A549 (cell line): Measurements from ENCODE around the gene CRADD. TPM values are rescaled to one million over a fixed set of nuclear protein-coding genes. Genes with fewer than 3 reads are reported as not detected.

Experiments used
- ATAC-seq, 2 experiments: fragments of 200-7000 bp in 1 of 2; fragments of >200 bp in 1 of 2; cut with Nextera tagmentation in 1 of 2; cut with Tn5 transposase in 1 of 2; 3 replicates each; pipeline versions ENCODE4 v1.8.0 to v1.9.1; 2018 to 2020; ENCODE audit warnings: mild to moderate bottlenecking in 1 of 2, moderate library complexity in 1 of 2
- CTCF ChIA-PET: fragments of 300-600 bp; sonication (Branson Sonifier 250); formaldehyde crosslinking; extraction: SDS; loops from one replicate; lab custom pipeline; 2021; ENCODE audit warnings: antibody characterized with exemption, inconsistent platforms; lab: Yijun Ruan, JAX
- POLR2A ChIA-PET: fragments of 350-600 bp; formaldehyde crosslinking; extraction: SDS; loops from one replicate; lab custom pipeline; 2021; ENCODE audit warnings: antibody characterized with exemption, inconsistent platforms; lab: Yijun Ruan, JAX
- DNase-seq, 2 experiments: peaks; one replicate each; pipeline versions ENCODE4 v3.0.0 to v3.0.0-alpha.2; 2011 to 2016; ENCODE audit warnings: low read depth in 1 of 2, low spot score in 1 of 2
- FAIRE-seq: peaks from 2 replicates; lab custom pipeline; 2011; peaks lifted over from hg19 to GRCh38; lab: Jason Lieb, UNC
- H3K27ac ChIP-seq, 2 experiments: fragments of >200 bp; sonication (Bioruptor Twin); formaldehyde crosslinking; 3 replicates each; pipeline ENCODE4 v1.5.1; 2016 to 2017
- H3K4me1 ChIP-seq: fragments of >200 bp; sonication (Bioruptor Twin); formaldehyde crosslinking; 3 replicates; pipeline ENCODE4 v1.6.1; 2016
- H3K4me2 ChIP-seq: fragments of >200 bp; sonication (Bioruptor Twin); formaldehyde crosslinking; 3 replicates; pipeline ENCODE4 v1.6.1; 2016
- H3K4me3 ChIP-seq: fragments of >200 bp; sonication (Bioruptor Twin); formaldehyde crosslinking; 3 replicates; pipeline ENCODE4 v1.5.1; 2016
- H3K9me3 ChIP-seq: fragments of >200 bp; sonication (Bioruptor Twin); formaldehyde crosslinking; 3 replicates; pipeline ENCODE4 v1.6.1; 2016
- CBX8 ChIP-seq: fragments of 200-600 bp; sonication (generic); IDR thresholded peaks from 2 replicates; pipeline ENCODE4 v1.6.1; 2016
- CHD4 ChIP-seq: fragments of 200-600 bp; sonication (generic); IDR thresholded peaks from 2 replicates; pipeline ENCODE4 v1.6.1; 2016; ENCODE audit warnings: antibody characterized with exemption, mild to moderate bottlenecking, borderline replicate concordance
- EHF ChIP-seq: fragments of 250-450 bp; sonication (Bioruptor Pico); IDR thresholded peaks from 2 replicates; pipeline ENCODE4 v1.5.0; 2020; ENCODE audit warnings: mild to moderate bottlenecking
- EHMT2 ChIP-seq: fragments of 200-600 bp; sonication (generic); IDR thresholded peaks from 2 replicates; pipeline ENCODE4 v1.6.1; 2016; ENCODE audit warnings: antibody characterized with exemption, low read depth, mild to moderate bottlenecking, moderate library complexity
- ELK1 ChIP-seq: fragments of 150-350 bp; IDR thresholded peaks from 2 replicates; pipeline ENCODE4 v1.6.1; 2014; ENCODE audit warnings: low read depth, mild to moderate bottlenecking, low read length
- EP300 ChIP-seq, 2 experiments: fragments of >200 bp; sonication (Bioruptor Twin); formaldehyde crosslinking; IDR thresholded peaks; 2 replicates in 1 of 2; 3 replicates in 1 of 2; pipeline ENCODE4 v1.6.1; 2016 to 2017
- ESRRA ChIP-seq: fragments of 150-350 bp; IDR thresholded peaks from 2 replicates; pipeline ENCODE4 v1.6.1; 2014; ENCODE audit warnings: mild to moderate bottlenecking, low read length, borderline replicate concordance
- GATA3 ChIP-seq: IDR thresholded peaks from 2 replicates; pipeline ENCODE4 v1.6.1; 2012; ENCODE audit warnings: borderline replicate concordance
- HES2 ChIP-seq: fragments of >200 bp; sonication (Bioruptor Twin); formaldehyde crosslinking; IDR thresholded peaks from 2 replicates; pipeline ENCODE4 v1.6.1; 2016
- HEYL ChIP-seq: fragments of 250-450 bp; sonication (Bioruptor Pico); IDR thresholded peaks from 2 replicates; pipeline ENCODE4 v1.8.0; 2021; ENCODE audit warnings: mild to moderate bottlenecking, moderate library complexity
- HMGXB4 ChIP-seq: fragments of 250-450 bp; sonication (Bioruptor Pico); IDR thresholded peaks from 2 replicates; pipeline ENCODE4 v1.5.0; 2021; ENCODE audit warnings: mild to moderate bottlenecking, moderate library complexity, borderline replicate concordance
- HOXA7 ChIP-seq: fragments of 250-450 bp; sonication (Bioruptor Pico); IDR thresholded peaks from 2 replicates; pipeline ENCODE4 v1.5.0; 2020; ENCODE audit warnings: mild to moderate bottlenecking, moderate library complexity
- HOXB13 ChIP-seq: fragments of 250-450 bp; sonication (Bioruptor Pico); IDR thresholded peaks from 2 replicates; pipeline ENCODE4 v1.5.0; 2020; ENCODE audit warnings: low read depth, mild to moderate bottlenecking, moderate library complexity
- JUN ChIP-seq, 2 experiments: fragments of >200 bp; sonication (Bioruptor Twin); formaldehyde crosslinking; IDR thresholded peaks; 2 replicates in 1 of 2; 3 replicates in 1 of 2; pipeline ENCODE4 v1.6.1; 2016 to 2017
- KDM1A ChIP-seq: fragments of 200-600 bp; sonication (generic); IDR thresholded peaks from 2 replicates; pipeline ENCODE4 v1.6.1; 2016; ENCODE audit warnings: low read depth, mild to moderate bottlenecking
- MAX ChIP-seq: IDR thresholded peaks from 2 replicates; pipeline ENCODE4 v1.6.1; 2012
- NFE2L2 ChIP-seq: fragments of 150-350 bp; conservative IDR thresholded peaks from 2 replicates; pipeline ENCODE4 v1.6.1; 2014; ENCODE audit warnings: low read length
- PHF8 ChIP-seq: fragments of 200-600 bp; sonication (generic); IDR thresholded peaks from 2 replicates; pipeline ENCODE4 v1.6.1; 2016; ENCODE audit warnings: low read depth, mild to moderate bottlenecking, antibody characterized with exemption, moderate library complexity, borderline replicate concordance
- POLR2A ChIP-seq: IDR thresholded peaks from 2 replicates; pipeline ENCODE4 v1.6.1; 2012; ENCODE audit warnings: mild to moderate bottlenecking, low read length
- POLR2AphosphoS2 ChIP-seq: conservative IDR thresholded peaks from 2 replicates; pipeline ENCODE4 v1.6.1; 2012; ENCODE audit warnings: low read length, improper control_type of control experiment, inconsistent platforms
- RAD21 ChIP-seq, 2 experiments: fragments of >200 bp in 1 of 2; sonication (Bioruptor Twin) in 1 of 2; formaldehyde crosslinking in 1 of 2; IDR thresholded peaks in 1 of 2; conservative IDR thresholded peaks in 1 of 2; 2 replicates in 1 of 2; 3 replicates in 1 of 2; pipeline ENCODE4 v1.6.1; 2012 to 2018; ENCODE audit warnings: inconsistent platforms in 1 of 2
- REST ChIP-seq: fragments of 200-600 bp; sonication (generic); IDR thresholded peaks from 2 replicates; pipeline ENCODE4 v1.6.1; 2016; ENCODE audit warnings: antibody characterized with exemption, mild to moderate bottlenecking, moderate library complexity
- RNF2 ChIP-seq: fragments of 200-600 bp; sonication (generic); IDR thresholded peaks from 2 replicates; pipeline ENCODE4 v1.6.1; 2016; ENCODE audit warnings: low read depth, mild to moderate bottlenecking, antibody characterized with exemption, moderate library complexity, borderline replicate concordance
- SMC3 ChIP-seq: fragments of >200 bp; sonication (Bioruptor Twin); formaldehyde crosslinking; IDR thresholded peaks from 3 replicates; pipeline ENCODE4 v1.6.1; 2018; ENCODE audit warnings: inconsistent platforms
- SREBF2 ChIP-seq: fragments of 450-650 bp; IDR thresholded peaks from 2 replicates; pipeline ENCODE4 v1.6.1; 2014; ENCODE audit warnings: mild to moderate bottlenecking, moderate library complexity
- TP53 ChIP-seq: fragments of 250-450 bp; sonication (Bioruptor Pico); IDR thresholded peaks from 2 replicates; pipeline ENCODE4 v1.5.0; 2021; ENCODE audit warnings: mild to moderate bottlenecking, moderate library complexity
- USF2 ChIP-seq: fragments of 450-650 bp; IDR thresholded peaks from 2 replicates; pipeline ENCODE4 v1.6.1; 2014; ENCODE audit warnings: antibody characterized with exemption
- ZFP36 ChIP-seq: fragments of 450-650 bp; IDR thresholded peaks from 2 replicates; pipeline ENCODE4 v1.6.1; 2014; ENCODE audit warnings: borderline replicate concordance; ENCODE audit not compliant: partially characterized antibody
- ZNF302 ChIP-seq: fragments of 250-450 bp; sonication (Bioruptor Pico); IDR thresholded peaks from 2 replicates; pipeline ENCODE4 v1.9.0; 2021; ENCODE audit warnings: inconsistent platforms, mild to moderate bottlenecking, moderate library complexity
- WGBS: methylation state at CpG from one replicate; pipeline ENCODE4 v1.1.6; 2017; ENCODE audit errors: missing lambda C conversion rate; 5-methylcytosine and 5-hydroxymethylcytosine counted together
- polyA plus RNA-seq, 4 experiments: library from polyadenylated mRNA; depleted of rRNA in 3 of 4; stranded (reverse); fragments of >200 nt; fragmentation: RNase III in 1 of 4; extraction: RNeasy Plus Mini Kit Qiagen cat#74134 plus additional on column Dnase treatment in 1 of 4; gene quantifications; 2 replicates in 3 of 4; 3 replicates in 1 of 4; pipeline ENCODE4 v1.2.3, GENCODE V29; 2011 to 2017

The CRADD gene
- polyA plus RNA-seq, 2 of the 4 experiments (the other 2 are of a cell fraction): 13.2 to 23.0 TPM

- peaks cover 18% of the 10 kb centered on the region for H3K9me3 ChIP-seq
- H3K4me2 ChIP-seq: no peak overlapping the region
- TF ChIP-seq SMC3 (no peak), JUN (IDR thresholded peaks at IDR 0.05) (no peak), ESRRA (no peak), POLR2AphosphoS2 (no peak), ZFP36 (no peak), HOXB13 (CRISPR knock-in tag) (no peak), ELK1 (no peak), ZNF302 (CRISPR knock-in tag) (no peak), HEYL (CRISPR knock-in tag) (no peak), EHMT2 (no peak), HES2 (no peak), PHF8 (no peak), TP53 (CRISPR knock-in tag) (no peak), HMGXB4 (CRISPR knock-in tag) (no peak), USF2 (no peak), SREBF2 (no peak), POLR2A (no peak), RNF2 (no peak)
- TF ChIP-seq, all 56 proteins: peak for 0
- POLR2A ChIA-PET: no interaction called here
- no peak overlapping the region for H3K4me3 ChIP-seq
- ATAC-seq (no peak), DNase-seq (no peak), FAIRE-seq (no peak)
- peaks cover 26% of the 10 kb centered on the region for H3K4me1 ChIP-seq
- CTCF ChIA-PET: interaction anchor here (0.6 to 1.1 kb wide), 2 partner anchors 102 to 395 kb away, joined by 3 read pairs; no protein-coding TSS in a partner anchor
- H3K27ac ChIP-seq: no peak overlapping the region; a peak in 1 of 6 replicates
- WGBS: 95% methylated on average over 2 of the region's 2 CpGs
Measured at GRCh38 chr12:93706824-93707223, 29.6 kb downstream of the CRADD start.

GRCh38 chr12:93707836-93708235 lies 30.7 kb downstream of the CRADD start:
- Histone ChIP-seq H3K9me3 (peaks cover 18% of the 10 kb centered on the region), H3K4me2 (0 out of 3 replicates have a peak overlapping the region, but pooled peaks have one; percentile 11), H3K4me1 (peaks cover 23% of the 10 kb centered on the region; the same call in 2 of the 3 replicates), H3K4me3 (no peak overlapping the region), H3K27ac (peak overlapping the region in 1 of 2 experiments; percentile 71; a peak in 2 of 6 replicates)
- DNase-seq (peak; percentile 26 to 59), FAIRE-seq (peak; percentile 36), ATAC-seq (peak in 1 of 2 experiments; percentile 57; a peak in 2 of 6 replicates)
- ChIA-PET CTCF (no interaction called here), POLR2A (no interaction called here)
- WGBS: 46% methylated on average over 1 of the region's 1 CpG
- TF ChIP-seq CBX8 (no peak), NFE2L2 (no peak), GATA3 (peak; percentile 51; the same call in 1 of the 2 replicates), EP300 (IDR thresholded peaks at IDR 0.05) (no peak), RAD21 (conservative IDR thresholded peaks at IDR 0.05 in 1 of 2, IDR thresholded peaks at IDR 0.05 in 1 of 2) (no peak), RNF2 (no peak), REST (no peak), KDM1A (no peak), CHD4 (no peak), HOXB13 (CRISPR knock-in tag) (no peak), MAX (no peak), HOXA7 (no peak), ELK1 (no peak), ZNF302 (CRISPR knock-in tag) (no peak), EHF (no peak)
